ENCODE data around the gene ICOS.

The ICOS gene

GRCh38 chr2:204010628-204011560, 74.3 kb downstream of the ICOS start:
- DNase-seq (ENCODE audit: low read depth in 2 of 2): no peak

All from activated CD4-positive, alpha-beta T cell treated with anti-CD3 and anti-CD28 coated beads for 24 hours (primary cell).